Amniotic epithelial cell (primary cell): ENCODE measurements around the gene QARS1.
A peak's percentile ranks its signal among the peaks of the same experiment; 100 is the strongest.

Experiments
- DNase-seq: peaks from one replicate; pipeline ENCODE4 v3.0.0-alpha.2; 2010; ENCODE audit warnings: low read depth

QARS1 gene

GRCh38 chr3:49104427-49105291, at the start of gene QARS1:
Gene QARS1 (minus strand): TSS chr3:49104757. CDS start chr3:49104733, 24 bp downstream.
- peak; percentile 84 for DNase-seq

GRCh38 chr3:49153349-49153912, 48.9 kb upstream of the QARS1 start:
- no peak for DNase-seq

GRCh38 chr3:49151610-49152009, 47.1 kb upstream of the QARS1 start:
- no peak for DNase-seq

- no peak for DNase-seq
Measured at GRCh38 chr3:49148159-49148558, 43.6 kb upstream of the QARS1 start.

GRCh38 chr3:49140080-49140479, 35.5 kb upstream of the QARS1 start:
- DNase-seq: no peak

- no peak for DNase-seq
Measured at GRCh38 chr3:49135499-49135898, 30.9 kb upstream of the QARS1 start.

- no peak for DNase-seq
Measured at GRCh38 chr3:49134471-49135265, 30.1 kb upstream of the QARS1 start.

- DNase-seq: peak; percentile 88
Measured at GRCh38 chr3:49133226-49133951, 28.8 kb upstream of the QARS1 start.

- peak; percentile 69 for DNase-seq
Measured at GRCh38 chr3:49132437-49133225, 28.1 kb upstream of the QARS1 start, which contains the start of gene LAMB2. Gene LAMB2 (minus strand): TSS chr3:49133050. CDS start chr3:49132867, 183 bp downstream.

GRCh38 chr3:49132073-49132436, 27.5 kb upstream of the QARS1 start:
- no peak for DNase-seq

GRCh38 chr3:49131576-49131975, 27.0 kb upstream of the QARS1 start:
- DNase-seq: no peak

GRCh38 chr3:49131040-49131439, 26.5 kb upstream of the QARS1 start:
- DNase-seq: no peak

GRCh38 chr3:49124991-49125670, 20.6 kb upstream of the QARS1 start:
- no peak for DNase-seq

GRCh38 chr3:49124203-49124602, 19.6 kb upstream of the QARS1 start:
- no peak for DNase-seq

- DNase-seq: no peak
Measured at GRCh38 chr3:49123687-49124086, 19.1 kb upstream of the QARS1 start.

GRCh38 chr3:49122886-49123545, 18.5 kb upstream of the QARS1 start:
- DNase-seq: no peak

GRCh38 chr3:49122451-49122850, 17.9 kb upstream of the QARS1 start:
- DNase-seq: no peak

- DNase-seq: no peak
Measured at GRCh38 chr3:49122022-49122421, 17.5 kb upstream of the QARS1 start.

GRCh38 chr3:49121132-49121736, 16.7 kb upstream of the QARS1 start:
- DNase-seq: no peak
